Naive B cell (primary cell): Measurements from ENCODE around the gene SMCO2. TPM values are rescaled to one million over a fixed set of nuclear protein-coding genes. Genes with fewer than 3 reads are reported as not detected.

ENCODE experiments used
- ATAC-seq, 2 donors: fragments of 150-1000 bp; cut with Tn5 transposase; 2 replicates each; pipeline ENCODE4 v1.10.0; 2021; ENCODE audit warnings: low read depth in 2 of 2, mild to moderate bottlenecking in 2 of 2, moderate library complexity in 2 of 2
- DNase-seq: peaks from one replicate; pipeline ENCODE4 v3.0.0; 2022
- H3K27ac Mint-ChIP-seq, 6 donors: one replicate each; pipeline ENCODE4 v1.8.0; 2020 to 2022; ENCODE audit warnings: mild to moderate bottlenecking in 6 of 6, mixed read lengths in 6 of 6, moderate library complexity in 5 of 6, inconsistent platforms in 2 of 6
- H3K27me3 Mint-ChIP-seq, 3 donors: one replicate each; pipeline ENCODE4 v1.8.0; 2021 to 2022; ENCODE audit warnings: mixed read lengths in 3 of 3, mild to moderate bottlenecking in 1 of 3
- H3K36me3 Mint-ChIP-seq, 2 donors: one replicate each; pipeline ENCODE4 v1.8.0; 2020 to 2022; ENCODE audit warnings: mixed read lengths in 2 of 2, inconsistent platforms in 1 of 2, mild to moderate bottlenecking in 1 of 2
- H3K4me1 Mint-ChIP-seq, 3 donors: one replicate each; pipeline ENCODE4 v1.8.0; 2020 to 2022; ENCODE audit warnings: mixed read lengths in 3 of 3, inconsistent platforms in 1 of 3, mild to moderate bottlenecking in 1 of 3, moderate library complexity in 1 of 3
- H3K4me3 Mint-ChIP-seq, 8 donors: one replicate each; pipeline ENCODE4 v1.8.0; 2020 to 2022; ENCODE audit warnings: mild to moderate bottlenecking in 8 of 8, mixed read lengths in 8 of 8, moderate library complexity in 8 of 8, inconsistent platforms in 2 of 8
- H3K9me3 Mint-ChIP-seq, 7 donors: one replicate each; pipeline ENCODE4 v1.8.0; 2020 to 2022; ENCODE audit warnings: mixed read lengths in 7 of 7, mild to moderate bottlenecking in 5 of 7, inconsistent platforms in 2 of 7, moderate library complexity in 1 of 7
- polyA plus RNA-seq, 6 donors: library from polyadenylated mRNA; unstranded; fragments of 300-500 nt; fragmentation: Illumina TruSeq; gene quantifications; one replicate each; pipeline ENCODE4 v1.2.3, GENCODE V29; 2021; ENCODE audit warnings: low read depth in 6 of 6

The SMCO2 gene
- polyA plus RNA-seq, 6 donors from 2014 or later, result not detected

DNA sequence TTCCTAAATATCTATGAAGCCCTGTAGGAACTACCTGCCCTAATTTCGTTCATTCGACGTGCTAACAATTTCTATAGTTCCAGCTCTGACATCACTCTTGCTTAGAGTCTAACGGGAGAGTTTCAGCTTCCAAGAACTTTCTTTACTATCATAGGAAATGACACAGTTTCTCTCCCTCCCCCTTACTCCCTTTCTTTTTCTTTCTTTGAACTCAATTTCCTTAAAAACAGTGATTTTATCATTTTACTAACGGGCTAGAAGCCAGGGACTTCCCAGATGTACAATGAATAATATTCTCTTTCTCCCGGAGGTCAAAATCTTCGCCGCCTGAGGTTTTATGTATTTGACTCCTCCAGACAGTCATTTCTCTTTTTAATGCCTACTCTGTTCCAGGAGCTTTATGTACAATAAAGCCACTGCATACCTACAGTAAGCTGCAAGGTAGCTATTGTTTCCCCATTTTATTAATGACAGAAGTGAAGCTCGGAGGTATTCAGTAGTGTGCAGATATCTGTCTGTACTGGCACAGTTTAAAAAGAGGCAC, 15.7 kb downstream of the SMCO2 start:
- H3K27me3 Mint-ChIP-seq, result peaks cover 0 to 15% (median 8%) of the 10 kb centered on the region in 3 donors
- DNase-seq, result no peak
- no peaks in the 10 kb centered on the region for H3K36me3 Mint-ChIP-seq
- no peaks in the 10 kb centered on the region for H3K9me3 Mint-ChIP-seq
- peaks cover 3 to 15% (median 7%) of the 10 kb centered on the region in 3 donors for H3K4me1 Mint-ChIP-seq
- ATAC-seq, result no peak
- H3K27ac Mint-ChIP-seq, result peak overlapping the region in 3 of 6 donors; percentile 12 to 64 (median 32)
- H3K4me3 Mint-ChIP-seq, result no peak overlapping the region

DNA sequence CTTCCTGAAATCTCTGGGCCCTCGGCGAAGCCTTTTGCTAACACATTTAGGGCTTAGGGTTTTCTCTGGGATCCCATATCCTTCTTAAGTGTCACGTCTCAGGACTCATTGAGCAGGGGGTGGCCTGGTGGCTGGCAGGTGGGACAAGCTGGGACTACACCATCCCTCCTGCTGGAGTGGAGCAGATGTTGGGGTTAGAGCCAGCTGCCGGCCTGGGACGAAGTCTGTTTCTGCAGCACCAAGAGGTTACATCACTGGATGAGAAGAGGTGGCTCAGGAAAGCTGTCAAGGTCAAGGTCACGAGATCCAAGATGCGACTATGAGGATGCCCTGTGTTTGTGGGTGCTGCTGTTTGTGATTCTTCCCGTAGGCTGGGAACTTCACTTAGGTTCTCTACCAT, 16.3 kb downstream of the SMCO2 start:
- H3K4me1 Mint-ChIP-seq, result peaks cover 9 to 22% (median 14%) of the 10 kb centered on the region in 3 donors
- H3K27ac Mint-ChIP-seq, result no peak overlapping the region
- DNase-seq (no peak), ATAC-seq (no peak)
- peaks cover 0 to 10% (median 8%) of the 10 kb centered on the region in 3 donors for H3K27me3 Mint-ChIP-seq
- H3K36me3 Mint-ChIP-seq, result no peaks in the 10 kb centered on the region
- H3K4me3 Mint-ChIP-seq, result no peak overlapping the region
- no peaks in the 10 kb centered on the region for H3K9me3 Mint-ChIP-seq

DNA sequence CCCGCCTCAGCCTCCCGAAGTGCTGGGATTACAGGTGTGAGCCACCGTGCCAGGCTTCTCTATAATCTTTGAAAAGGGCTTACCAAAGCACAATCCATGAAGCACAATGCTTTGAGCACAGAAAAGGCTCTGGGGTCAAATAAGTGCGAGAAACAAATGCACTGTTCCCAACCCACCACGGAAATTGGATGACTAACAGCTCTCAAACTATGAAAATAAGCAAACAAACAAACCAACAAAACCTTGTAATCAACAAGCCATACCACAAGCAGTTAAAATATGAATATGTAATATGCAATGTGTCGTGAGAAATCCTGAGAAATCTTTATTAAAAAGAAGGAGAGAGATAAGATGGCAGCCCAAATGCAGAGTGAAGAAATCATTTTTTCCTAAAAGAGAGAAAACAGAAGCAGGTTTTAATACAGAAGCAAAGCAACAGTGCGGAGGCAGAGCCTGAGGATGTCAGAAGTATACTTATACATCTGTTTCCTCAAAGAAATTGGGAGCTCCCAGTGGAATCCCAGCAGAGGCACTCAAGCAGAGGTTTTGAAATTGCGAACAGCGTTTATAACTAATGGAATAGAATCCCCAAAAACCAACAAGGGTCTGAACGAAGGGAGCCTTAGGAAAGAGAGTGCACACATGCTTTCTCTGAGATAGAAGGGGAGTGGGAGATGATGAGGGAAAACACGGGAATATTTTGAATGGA, 17.1 kb downstream of the SMCO2 start:
- Mint-ChIP-seq H3K9me3 (no peaks in the 10 kb centered on the region), H3K27me3 (peaks cover 0 to 10% (median 7%) of the 10 kb centered on the region in 3 donors), H3K36me3 (no peaks in the 10 kb centered on the region), H3K4me1 (peaks cover 13 to 25% (median 16%) of the 10 kb centered on the region in 3 donors), H3K27ac (peak overlapping the region in 2 of 6 donors; percentile 30 to 62), H3K4me3 (no peak overlapping the region)
- ATAC-seq, result no peak
- DNase-seq, result no peak

DNA sequence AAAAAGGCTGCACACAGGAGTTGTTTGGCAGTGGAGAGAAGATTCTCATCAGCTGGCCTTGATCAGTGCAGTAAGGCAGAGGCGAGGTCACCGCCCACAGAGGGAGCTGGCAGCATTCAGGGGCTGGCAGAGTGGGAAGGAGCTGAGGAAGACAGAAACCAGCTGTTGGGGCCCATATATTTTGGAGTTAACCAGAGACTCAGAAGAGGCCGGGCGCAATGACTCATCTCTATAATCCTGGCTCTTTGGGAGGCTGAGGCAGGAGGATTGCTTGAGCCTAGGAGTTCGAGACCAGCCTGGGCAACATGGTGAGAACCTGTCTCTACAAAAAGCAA, 17.7 kb downstream of the SMCO2 start:
- Mint-ChIP-seq H3K4me1 (peaks cover 13 to 25% (median 16%) of the 10 kb centered on the region in 3 donors), H3K4me3 (no peak overlapping the region)
- no peak for ATAC-seq

DNA sequence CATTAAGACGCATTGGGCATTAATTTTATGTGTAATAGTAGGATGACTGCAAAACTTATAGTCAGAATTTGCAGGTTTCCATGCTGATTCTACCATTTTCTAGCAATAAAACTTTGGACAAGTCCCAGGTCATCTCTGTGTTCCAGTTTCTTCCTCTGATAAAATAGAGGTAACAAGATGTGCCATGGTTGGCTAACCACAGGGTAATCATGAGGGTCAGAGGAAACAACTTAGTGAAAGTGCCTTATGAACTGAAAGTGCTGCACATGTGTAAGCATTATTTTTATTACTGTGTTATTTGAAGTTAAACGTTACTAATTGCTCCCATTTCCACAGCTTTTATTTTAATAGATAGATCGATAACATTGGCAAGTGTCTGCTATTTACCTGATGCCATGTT, 21.1 kb downstream of the SMCO2 start:
- Mint-ChIP-seq H3K4me1 (peaks cover 13 to 15% (median 14%) of the 10 kb centered on the region in 3 donors), H3K27ac (no peak overlapping the region), H3K36me3 (no peaks in the 10 kb centered on the region), H3K9me3 (no peaks in the 10 kb centered on the region), H3K27me3 (no peaks in the 10 kb centered on the region), H3K4me3 (no peak overlapping the region)
- ATAC-seq (peak; percentile 72 to 81), DNase-seq (peak; percentile 17)

More for the DNA sequence above, 17.7 kb downstream of the SMCO2 start:
- Mint-ChIP-seq H3K27me3 (peaks cover 0 to 8% (median 2%) of the 10 kb centered on the region in 3 donors), H3K9me3 (no peaks in the 10 kb centered on the region), H3K36me3 (no peaks in the 10 kb centered on the region), H3K27ac (peak overlapping the region in 1 of 6 donors; percentile 62)
- no peak for DNase-seq

DNA sequence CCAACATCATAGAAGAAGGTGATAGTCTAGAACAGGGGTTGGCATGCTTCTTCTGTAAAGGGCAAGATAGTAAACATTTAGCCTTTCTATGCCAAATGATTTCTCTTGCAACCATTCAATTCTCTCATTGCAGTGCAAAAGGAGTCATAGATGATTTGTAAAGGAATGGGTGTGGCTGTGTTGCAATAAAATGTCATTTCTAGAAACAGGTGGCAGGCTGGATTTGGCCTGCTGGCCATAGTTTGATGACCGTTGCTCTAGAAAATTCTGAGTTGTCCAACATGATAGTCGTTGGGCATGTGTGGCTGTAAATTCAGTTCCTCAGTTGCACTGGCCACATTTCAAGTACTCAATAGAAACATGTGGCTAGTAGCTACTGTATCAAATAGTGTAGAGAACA, 21.7 kb downstream of the SMCO2 start:
- Mint-ChIP-seq H3K36me3 (no peaks in the 10 kb centered on the region), H3K9me3 (peaks cover 0 to 2% (median 0%) of the 10 kb centered on the region in 7 donors), H3K27ac (no peak overlapping the region), H3K27me3 (no peaks in the 10 kb centered on the region), H3K4me3 (no peak overlapping the region), H3K4me1 (peaks cover 13 to 15% (median 14%) of the 10 kb centered on the region in 3 donors)
- no peak for DNase-seq
- ATAC-seq, result no peak

- H3K4me1 Mint-ChIP-seq, result peaks cover 13 to 15% (median 14%) of the 10 kb centered on the region in 3 donors
- no peak overlapping the region for H3K4me3 Mint-ChIP-seq
- H3K36me3 Mint-ChIP-seq, result no peaks in the 10 kb centered on the region
- no peaks in the 10 kb centered on the region for H3K27me3 Mint-ChIP-seq
- H3K9me3 Mint-ChIP-seq, result peaks cover 0 to 4% (median 2%) of the 10 kb centered on the region in 7 donors
- no peak for ATAC-seq
- no peak overlapping the region for H3K27ac Mint-ChIP-seq
- no peak for DNase-seq
Observed at GRCh38 chr12:27469176-27469736, 22.7 kb downstream of the SMCO2 start.

GRCh38 chr12:27472604-27473003, 26.1 kb downstream of the SMCO2 start:
- Mint-ChIP-seq H3K36me3 (peaks cover 9 to 22% of the 10 kb centered on the region in 2 donors), H3K9me3 (peaks cover 15 to 36% (median 23%) of the 10 kb centered on the region in 7 donors), H3K27ac (no peak overlapping the region), H3K4me3 (no peak overlapping the region), H3K27me3 (no peaks in the 10 kb centered on the region), H3K4me1 (peaks cover 5 to 8% (median 6%) of the 10 kb centered on the region in 3 donors)
- ATAC-seq (no peak), DNase-seq (no peak)

DNA sequence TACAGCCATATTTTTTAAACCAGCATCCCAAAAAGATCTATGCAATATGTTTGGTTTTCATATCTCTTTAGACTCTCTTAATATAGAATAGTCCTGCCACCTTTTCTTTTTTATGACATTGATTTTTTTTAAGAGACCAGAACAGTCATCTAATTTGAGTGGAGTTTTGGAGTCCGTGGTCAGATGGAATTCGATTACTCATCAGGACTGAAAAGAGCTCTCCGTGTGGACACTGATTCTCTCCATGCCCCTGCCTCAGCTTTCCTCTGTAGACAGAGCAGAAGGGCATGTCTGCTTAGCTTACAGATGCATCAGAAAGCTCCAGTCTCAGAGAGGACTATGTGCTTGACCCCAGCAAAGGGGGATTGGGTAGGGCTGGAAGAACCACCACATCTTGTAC, 27.8 kb downstream of the SMCO2 start:
- DNase-seq (no peak), ATAC-seq (no peak)
- Mint-ChIP-seq H3K4me1 (peaks cover 0 to 1% (median 0%) of the 10 kb centered on the region in 3 donors), H3K9me3 (peaks cover 19 to 45% (median 29%) of the 10 kb centered on the region in 7 donors), H3K4me3 (no peak overlapping the region), H3K36me3 (peaks cover 14 to 33% of the 10 kb centered on the region in 2 donors), H3K27ac (no peak overlapping the region), H3K27me3 (no peaks in the 10 kb centered on the region)

DNA sequence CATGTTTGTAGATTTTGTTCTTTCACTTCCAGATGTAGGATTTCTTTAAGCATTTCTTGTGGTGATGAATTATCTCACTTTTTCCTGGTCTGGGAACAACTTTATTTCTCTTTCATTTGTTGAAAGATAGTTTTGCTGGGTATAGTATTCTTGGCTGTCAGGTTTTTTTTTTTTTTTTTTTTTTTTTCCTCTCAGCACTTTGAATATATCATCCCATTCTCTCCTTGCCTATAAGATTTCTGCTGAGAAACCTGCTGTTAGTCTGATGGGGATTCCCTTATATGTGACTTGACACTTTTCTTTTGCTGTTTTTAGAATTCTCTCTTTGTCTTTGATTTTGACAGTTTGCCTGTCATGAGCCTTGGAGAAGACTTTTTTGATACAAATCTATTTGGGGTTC, 30.5 kb downstream of the SMCO2 start:
- peaks cover 0 to 3% (median 0%) of the 10 kb centered on the region in 3 donors for H3K4me1 Mint-ChIP-seq

DNA sequence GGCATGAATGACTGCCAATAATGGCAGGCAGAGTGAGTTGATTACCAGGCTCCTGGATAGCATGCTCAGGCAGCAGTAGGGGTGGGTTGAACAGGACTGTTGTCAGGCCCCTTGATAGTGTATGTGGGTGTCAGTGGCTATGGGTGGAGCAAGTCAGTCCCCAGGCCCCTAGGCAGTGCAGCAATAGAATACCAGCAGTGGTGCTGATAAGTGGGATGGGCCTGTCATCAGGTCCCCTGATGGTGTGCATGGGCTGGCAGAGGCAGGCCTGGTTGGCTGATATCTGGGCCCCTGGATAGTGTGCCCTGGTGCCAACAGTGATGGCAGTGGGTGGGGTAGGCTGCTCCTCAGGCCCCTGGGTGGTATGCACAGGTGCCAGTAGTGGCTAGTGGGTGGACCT, 32.4 kb downstream of the SMCO2 start:
- peaks cover 21 to 45% (median 30%) of the 10 kb centered on the region in 7 donors for H3K9me3 Mint-ChIP-seq
- ATAC-seq (no peak), DNase-seq (no peak)
- no peak overlapping the region for H3K27ac Mint-ChIP-seq
- no peaks in the 10 kb centered on the region for H3K27me3 Mint-ChIP-seq
- H3K4me3 Mint-ChIP-seq, result no peak overlapping the region
- H3K4me1 Mint-ChIP-seq, result peaks cover 0 to 3% (median 0%) of the 10 kb centered on the region in 3 donors
- peaks cover 14 to 41% of the 10 kb centered on the region in 2 donors for H3K36me3 Mint-ChIP-seq

More for the DNA sequence above, 30.5 kb downstream of the SMCO2 start:
- H3K36me3 Mint-ChIP-seq, result peaks cover 14 to 41% of the 10 kb centered on the region in 2 donors
- no peaks in the 10 kb centered on the region for H3K27me3 Mint-ChIP-seq
- no peak for ATAC-seq
- DNase-seq, result no peak
- H3K4me3 Mint-ChIP-seq, result no peak overlapping the region
- peaks cover 24 to 45% (median 30%) of the 10 kb centered on the region in 7 donors for H3K9me3 Mint-ChIP-seq
- H3K27ac Mint-ChIP-seq, result no peak overlapping the region

DNA sequence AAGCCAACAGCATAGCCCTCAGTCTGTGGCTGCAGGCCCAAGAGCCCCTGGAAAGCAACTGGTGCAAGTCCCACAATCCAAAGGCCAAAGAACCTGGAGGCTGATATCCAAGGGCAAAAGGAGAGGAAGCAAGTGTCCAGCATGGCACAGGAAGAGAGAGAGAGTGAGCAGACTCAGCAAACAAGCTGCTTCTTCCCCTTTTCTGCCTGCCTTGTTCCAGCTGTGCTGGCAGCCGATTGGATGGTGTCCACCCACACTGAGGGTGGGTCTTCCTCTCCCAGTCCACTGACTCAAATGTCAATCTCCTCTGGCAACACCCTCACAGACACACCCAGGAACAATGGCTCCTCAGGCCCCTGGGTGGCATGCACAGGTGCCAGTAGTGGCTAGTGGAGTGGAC, 33.5 kb downstream of the SMCO2 start:
- peak overlapping the region in 1 of 8 donors; percentile 64 for H3K4me3 Mint-ChIP-seq
- peaks cover 17 to 35% (median 28%) of the 10 kb centered on the region in 7 donors for H3K9me3 Mint-ChIP-seq
- H3K27ac Mint-ChIP-seq, result no peak overlapping the region
- no peak for DNase-seq
- no peak for ATAC-seq
- H3K36me3 Mint-ChIP-seq, result peaks cover 18 to 41% of the 10 kb centered on the region in 2 donors
- H3K4me1 Mint-ChIP-seq, result peaks cover 0 to 3% (median 0%) of the 10 kb centered on the region in 3 donors
- H3K27me3 Mint-ChIP-seq, result no peaks in the 10 kb centered on the region

GRCh38 chr12:27486961-27487360, 40.4 kb downstream of the SMCO2 start:
- Mint-ChIP-seq H3K36me3 (peaks cover 0 to 3% of the 10 kb centered on the region in 2 donors), H3K4me1 (no peaks in the 10 kb centered on the region), H3K9me3 (peaks cover 0 to 15% (median 1%) of the 10 kb centered on the region in 7 donors), H3K27ac (no peak overlapping the region), H3K27me3 (no peaks in the 10 kb centered on the region), H3K4me3 (no peak overlapping the region)
- ATAC-seq (no peak), DNase-seq (no peak)

GRCh38 chr12:27488479-27488878, 41.9 kb downstream of the SMCO2 start:
- Mint-ChIP-seq H3K4me3 (no peak overlapping the region), H3K36me3 (peaks cover 0 to 3% of the 10 kb centered on the region in 2 donors), H3K9me3 (peaks cover 0 to 15% (median 1%) of the 10 kb centered on the region in 7 donors), H3K27ac (no peak overlapping the region), H3K27me3 (no peaks in the 10 kb centered on the region), H3K4me1 (no peaks in the 10 kb centered on the region)
- ATAC-seq (no peak), DNase-seq (no peak)
